ENCODE data around the gene HOXD11. TPM values are rescaled to one million over a fixed set of nuclear protein-coding genes. Genes with fewer than 3 reads are reported as not detected.

Gene HOXD11
- total and polyA plus RNA-seq, 2 of the 13 experiments (the other 11 are each of a cell fraction or from before 2014, with no cell fraction given) = not detected

- no peak for TF ChIP-seq PRDM10 (CRISPR knock-in tag; IDR thresholded peaks at IDR 0.05; ENCODE audit: low read depth)
- TF ChIP-seq NR2F1 (CRISPR knock-in tag; IDR thresholded peaks at IDR 0.05) = no peak
- TF ChIP-seq ZBTB8A (CRISPR knock-in tag; IDR thresholded peaks at IDR 0.05; ENCODE audit: borderline replicate concordance, low read depth) = no peak
- TF ChIP-seq ZNF431 (CRISPR knock-in tag; IDR thresholded peaks at IDR 0.05; ENCODE audit: borderline replicate concordance, low read depth) = no peak
- no peak for TF ChIP-seq POLR2G (IDR thresholded peaks at IDR 0.05; ENCODE audit: low read depth, low read length)
- peak; percentile 63 for TF ChIP-seq CCDC6 (CRISPR knock-in tag; IDR thresholded peaks at IDR 0.05)
- 0 out of 2 replicates have a peak, but pooled peaks have one; percentile 8 for TF ChIP-seq THRA (CRISPR knock-in tag; IDR thresholded peaks at IDR 0.05; ENCODE audit: borderline replicate concordance)
- TF ChIP-seq ZSCAN30 (CRISPR knock-in tag; IDR thresholded peaks at IDR 0.05) = no peak
- TF ChIP-seq PHF5A (CRISPR knock-in tag; IDR thresholded peaks at IDR 0.05; ENCODE audit: low read depth, unreplicated experiment) = no peak
- no peak for TF ChIP-seq KLF6 (CRISPR knock-in tag; IDR thresholded peaks at IDR 0.05)
- TF ChIP-seq RFXANK (CRISPR knock-in tag; IDR thresholded peaks at IDR 0.05) = no peak
- TF ChIP-seq NCOA1 (CRISPR knock-in tag; IDR thresholded peaks at IDR 0.05) = no peak
- TF ChIP-seq THAP8 (CRISPR knock-in tag; IDR thresholded peaks at IDR 0.05; ENCODE audit: borderline replicate concordance) = no peak
- TF ChIP-seq ZNF562 (CRISPR knock-in tag; IDR thresholded peaks at IDR 0.05; ENCODE audit: borderline replicate concordance) = no peak
- peak; percentile 69; the same call in 1 of the 2 replicates for TF ChIP-seq IKZF5 (CRISPR knock-in tag; IDR thresholded peaks at IDR 0.05)
- TF ChIP-seq ARNTL (CRISPR knock-in tag; IDR thresholded peaks at IDR 0.05) = no peak
- TF ChIP-seq REXO4 (CRISPR knock-in tag; IDR thresholded peaks at IDR 0.05; ENCODE audit: borderline replicate concordance) = 0 out of 2 replicates have a peak, but pooled peaks have one; percentile 23
- TF ChIP-seq ZNF878 (CRISPR knock-in tag; IDR thresholded peaks at IDR 0.05) = peak; percentile 48; the same call in 1 of the 2 replicates
- no peak for TF ChIP-seq CENPT (CRISPR knock-in tag; IDR thresholded peaks at IDR 0.05; ENCODE audit: low read depth)
- TF ChIP-seq ZNF256 (CRISPR knock-in tag; conservative IDR thresholded peaks at IDR 0.05) = no peak; the same call in 1 of the 2 replicates
- no peak for TF ChIP-seq ZFP36L2 (CRISPR knock-in tag; IDR thresholded peaks at IDR 0.05)
- no peak for TF ChIP-seq MTA3 (CRISPR knock-in tag; IDR thresholded peaks at IDR 0.05)
- peak; percentile 47; the same call in 1 of the 2 replicates for TF ChIP-seq MIER3 (CRISPR knock-in tag; IDR thresholded peaks at IDR 0.05; ENCODE audit: borderline replicate concordance)
Observed at GRCh38 chr2:176088048-176088936, 18.8 kb upstream of the HOXD11 start (continued).
